ENCODE measurements around the gene CPA4. TPM values are rescaled to one million over a fixed set of nuclear protein-coding genes. Genes with fewer than 3 reads are reported as not detected.

The CPA4 gene
- polyA plus RNA-seq, 1 donor from 2014 or later = 8.9 TPM

GRCh38 chr7:130296221-130296951 lies 3.4 kb downstream of the CPA4 start:
- Histone ChIP-seq H3K36me3 (ENCODE audit: insufficient read depth, low read length) (no peaks in the 10 kb centered on the region), H4K20me1 (ENCODE audit: insufficient read depth) (no peaks in the 10 kb centered on the region), H3K27me3 (ENCODE audit: insufficient read depth, low read depth, low read length) (no peaks in the 10 kb centered on the region), H3K4me3 (ENCODE audit: low read length) (no peak overlapping the region), H3K9me3 (ENCODE audit: low read length) (no peaks in the 10 kb centered on the region), H3K4me2 (ENCODE audit: low read length) (no peak overlapping the region), H3K79me2 (replicated peaks; ENCODE audit: insufficient read depth, low read length) (no peaks in the 10 kb centered on the region), H2AFZ (ENCODE audit: low read depth, low read length) (no peak overlapping the region), H3F3A (ENCODE audit: insufficient read depth, low read length, poor library complexity, severe bottlenecking) (peaks cover 3% of the 10 kb centered on the region), H3K9ac (ENCODE audit: low read length) (no peak overlapping the region), H3K9me2 (ENCODE audit: insufficient read depth, low read length) (no peaks in the 10 kb centered on the region), H3K27ac (ENCODE audit: low read length) (peak overlapping the region; percentile 97)
- TF ChIP-seq EP300 (conservative IDR thresholded peaks at IDR 0.05; ENCODE audit: poor library complexity, severe bottlenecking) (no peak), RAD21 (conservative IDR thresholded peaks at IDR 0.05) (no peak), MXI1 (conservative IDR thresholded peaks at IDR 0.05; ENCODE audit: poor library complexity, severe bottlenecking) (no peak), SMC3 (conservative IDR thresholded peaks at IDR 0.05; ENCODE audit: poor library complexity) (no peak)
- TF ChIP-seq, protein P1, sequence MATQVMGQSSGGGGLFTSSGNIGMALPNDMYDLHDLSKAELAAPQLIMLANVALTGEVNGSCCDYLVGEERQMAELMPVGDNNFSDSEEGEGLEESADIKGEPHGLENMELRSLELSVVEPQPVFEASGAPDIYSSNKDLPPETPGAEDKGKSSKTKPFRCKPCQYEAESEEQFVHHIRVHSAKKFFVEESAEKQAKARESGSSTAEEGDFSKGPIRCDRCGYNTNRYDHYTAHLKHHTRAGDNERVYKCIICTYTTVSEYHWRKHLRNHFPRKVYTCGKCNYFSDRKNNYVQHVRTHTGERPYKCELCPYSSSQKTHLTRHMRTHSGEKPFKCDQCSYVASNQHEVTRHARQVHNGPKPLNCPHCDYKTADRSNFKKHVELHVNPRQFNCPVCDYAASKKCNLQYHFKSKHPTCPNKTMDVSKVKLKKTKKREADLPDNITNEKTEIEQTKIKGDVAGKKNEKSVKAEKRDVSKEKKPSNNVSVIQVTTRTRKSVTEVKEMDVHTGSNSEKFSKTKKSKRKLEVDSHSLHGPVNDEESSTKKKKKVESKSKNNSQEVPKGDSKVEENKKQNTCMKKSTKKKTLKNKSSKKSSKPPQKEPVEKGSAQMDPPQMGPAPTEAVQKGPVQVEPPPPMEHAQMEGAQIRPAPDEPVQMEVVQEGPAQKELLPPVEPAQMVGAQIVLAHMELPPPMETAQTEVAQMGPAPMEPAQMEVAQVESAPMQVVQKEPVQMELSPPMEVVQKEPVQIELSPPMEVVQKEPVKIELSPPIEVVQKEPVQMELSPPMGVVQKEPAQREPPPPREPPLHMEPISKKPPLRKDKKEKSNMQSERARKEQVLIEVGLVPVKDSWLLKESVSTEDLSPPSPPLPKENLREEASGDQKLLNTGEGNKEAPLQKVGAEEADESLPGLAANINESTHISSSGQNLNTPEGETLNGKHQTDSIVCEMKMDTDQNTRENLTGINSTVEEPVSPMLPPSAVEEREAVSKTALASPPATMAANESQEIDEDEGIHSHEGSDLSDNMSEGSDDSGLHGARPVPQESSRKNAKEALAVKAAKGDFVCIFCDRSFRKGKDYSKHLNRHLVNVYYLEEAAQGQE (IDR thresholded peaks at IDR 0.05; ENCODE audit: borderline replicate concordance) = no peak

DNA sequence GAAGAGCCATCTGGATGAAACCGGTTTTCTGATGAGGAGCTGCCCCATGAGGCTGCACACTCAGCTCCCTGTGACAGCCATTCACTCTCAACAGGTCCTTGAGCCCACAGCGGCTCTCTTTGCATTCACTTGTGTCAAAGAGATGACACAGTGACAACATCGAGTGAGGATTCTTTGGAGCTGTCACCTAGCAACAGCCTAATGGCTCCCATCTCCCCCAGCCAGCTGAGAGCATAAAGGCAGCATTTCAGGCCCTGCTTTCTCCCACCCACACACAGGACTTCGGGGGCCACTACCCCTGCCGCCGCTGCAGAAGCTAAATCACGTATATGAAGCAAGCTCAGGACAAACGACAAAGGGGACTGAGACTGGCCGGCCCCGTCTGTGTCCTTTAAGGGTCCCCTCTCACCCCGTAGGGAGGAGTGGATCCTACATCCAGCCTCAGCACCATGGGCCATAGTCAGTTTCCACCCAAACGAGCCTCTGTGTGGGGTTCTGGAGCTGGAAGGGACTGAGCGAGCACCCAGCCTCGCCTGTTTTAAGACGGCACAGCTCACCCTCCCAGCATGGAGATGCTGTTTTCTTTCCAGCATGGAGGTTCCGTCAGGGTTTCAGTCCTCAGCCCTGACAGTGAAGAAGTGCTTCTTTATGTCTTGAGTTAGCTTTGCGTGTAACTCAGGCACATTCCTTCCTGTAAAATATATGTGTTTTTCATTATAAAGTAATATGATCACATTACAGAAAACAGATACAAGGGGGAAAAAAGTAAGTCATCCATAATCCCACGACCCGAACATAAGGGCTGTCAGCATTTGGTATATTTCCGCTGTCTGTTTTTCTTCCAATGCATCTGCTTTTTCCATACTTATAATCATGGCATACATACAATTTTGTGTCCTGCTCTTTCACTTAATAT lies 4.9 kb downstream of the CPA4 start:
- Histone ChIP-seq H3K4me2 (ENCODE audit: low read length) (no peak overlapping the region), H3K9me2 (ENCODE audit: insufficient read depth, low read length) (no peaks in the 10 kb centered on the region), H3K27me3 (ENCODE audit: insufficient read depth, low read depth, low read length) (no peaks in the 10 kb centered on the region), H3F3A (ENCODE audit: insufficient read depth, low read length, poor library complexity, severe bottlenecking) (peaks cover 3% of the 10 kb centered on the region), H3K36me3 (ENCODE audit: insufficient read depth, low read length) (no peaks in the 10 kb centered on the region), H4K20me1 (ENCODE audit: insufficient read depth) (no peaks in the 10 kb centered on the region), H3K4me3 (ENCODE audit: low read length) (peak overlapping the region; percentile 15), H3K79me2 (replicated peaks; ENCODE audit: insufficient read depth, low read length) (no peaks in the 10 kb centered on the region), H2AFZ (ENCODE audit: low read depth, low read length) (no peak overlapping the region), H3K27ac (ENCODE audit: low read length) (peak overlapping the region; percentile 97), H3K9ac (ENCODE audit: low read length) (peak overlapping the region; percentile 80), H3K9me3 (ENCODE audit: low read length) (no peaks in the 10 kb centered on the region)
- TF ChIP-seq TAF1 (IDR thresholded peaks at IDR 0.05; ENCODE audit: low read depth) (peak; percentile 67), SMC3 (conservative IDR thresholded peaks at IDR 0.05; ENCODE audit: poor library complexity) (peak; percentile 55), EZH2 (IDR thresholded peaks at IDR 0.05; ENCODE audit: borderline replicate concordance, insufficient read depth, low read length, poor library complexity, severe bottlenecking) (no peak), MXI1 (conservative IDR thresholded peaks at IDR 0.05; ENCODE audit: poor library complexity, severe bottlenecking) (no peak), EP300 (conservative IDR thresholded peaks at IDR 0.05; ENCODE audit: poor library complexity, severe bottlenecking) (peak; percentile 95), RAD21 (conservative IDR thresholded peaks at IDR 0.05) (peak; percentile 50), POLR2AphosphoS5 (IDR thresholded peaks at IDR 0.05) (peak; percentile 86)
- TF ChIP-seq, protein P2, sequence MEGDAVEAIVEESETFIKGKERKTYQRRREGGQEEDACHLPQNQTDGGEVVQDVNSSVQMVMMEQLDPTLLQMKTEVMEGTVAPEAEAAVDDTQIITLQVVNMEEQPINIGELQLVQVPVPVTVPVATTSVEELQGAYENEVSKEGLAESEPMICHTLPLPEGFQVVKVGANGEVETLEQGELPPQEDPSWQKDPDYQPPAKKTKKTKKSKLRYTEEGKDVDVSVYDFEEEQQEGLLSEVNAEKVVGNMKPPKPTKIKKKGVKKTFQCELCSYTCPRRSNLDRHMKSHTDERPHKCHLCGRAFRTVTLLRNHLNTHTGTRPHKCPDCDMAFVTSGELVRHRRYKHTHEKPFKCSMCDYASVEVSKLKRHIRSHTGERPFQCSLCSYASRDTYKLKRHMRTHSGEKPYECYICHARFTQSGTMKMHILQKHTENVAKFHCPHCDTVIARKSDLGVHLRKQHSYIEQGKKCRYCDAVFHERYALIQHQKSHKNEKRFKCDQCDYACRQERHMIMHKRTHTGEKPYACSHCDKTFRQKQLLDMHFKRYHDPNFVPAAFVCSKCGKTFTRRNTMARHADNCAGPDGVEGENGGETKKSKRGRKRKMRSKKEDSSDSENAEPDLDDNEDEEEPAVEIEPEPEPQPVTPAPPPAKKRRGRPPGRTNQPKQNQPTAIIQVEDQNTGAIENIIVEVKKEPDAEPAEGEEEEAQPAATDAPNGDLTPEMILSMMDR (IDR thresholded peaks at IDR 0.05; ENCODE audit: poor library complexity, severe bottlenecking) = no peak
